GM23338 (cell line): ENCODE results near the gene CBLN4. TPM values are rescaled to one million over a fixed set of nuclear protein-coding genes. Genes with fewer than 3 reads are reported as not detected.

ENCODE experiments used
- ATAC-seq: fragments of 200-7000 bp; cut with Tn5 transposase; 3 replicates; pipeline ENCODE4 v1.9.1; 2020
- DNase-seq: peaks from one replicate; pipeline ENCODE4 v3.0.0-alpha.2; 2015; ENCODE audit warnings: low spot score
- H2AFZ ChIP-seq: fragments of 200-600 bp; sonication (generic); 2 replicates; pipeline ENCODE4 v1.8.0; 2016; ENCODE audit warnings: antibody characterized with exemption, mild to moderate bottlenecking, moderate library complexity
- H3F3A ChIP-seq: fragments of 200-600 bp; sonication (generic); replicated peaks from 2 replicates; pipeline ENCODE4 v1.8.0; 2017; ENCODE audit warnings: antibody characterized with exemption, mixed run types, low read depth
- H3K27ac ChIP-seq: fragments of 200-600 bp; sonication (generic); 2 replicates; pipeline ENCODE4 v1.6.1; 2016; ENCODE audit warnings: low read depth
- H3K27me3 ChIP-seq: fragments of 200-600 bp; sonication (generic); 2 replicates; pipeline ENCODE4 v1.8.0; 2016; ENCODE audit warnings: mild to moderate bottlenecking, mixed run types, moderate library complexity; ENCODE audit not compliant: insufficient read depth
- H3K36me3 ChIP-seq: fragments of 200-600 bp; sonication (generic); 2 replicates; pipeline ENCODE4 v1.8.0; 2016; ENCODE audit warnings: mild to moderate bottlenecking; ENCODE audit not compliant: insufficient read depth
- H3K4me1 ChIP-seq: fragments of 200-600 bp; sonication (generic); 2 replicates; pipeline ENCODE4 v1.8.0; 2016; ENCODE audit warnings: mild to moderate bottlenecking, moderate library complexity; ENCODE audit not compliant: insufficient read depth
- H3K4me2 ChIP-seq: fragments of 200-600 bp; sonication (generic); 2 replicates; pipeline ENCODE4 v1.7.1; 2017; ENCODE audit warnings: mixed run types
- H3K4me3 ChIP-seq: fragments of 200-600 bp; sonication (generic); 2 replicates; pipeline ENCODE4 v1.6.1; 2016; ENCODE audit warnings: mixed run types
- H3K79me2 ChIP-seq: fragments of 200-600 bp; sonication (generic); replicated peaks from 2 replicates; pipeline ENCODE4 v1.8.0; 2017; ENCODE audit warnings: mild to moderate bottlenecking; ENCODE audit not compliant: insufficient read depth
- H3K9me2 ChIP-seq: fragments of 200-600 bp; sonication (generic); 2 replicates; pipeline ENCODE4 v1.8.0; 2017; ENCODE audit not compliant: insufficient read depth
- H4K20me1 ChIP-seq: fragments of 200-600 bp; sonication (generic); replicated peaks from 2 replicates; pipeline ENCODE4 v1.8.0; 2017; ENCODE audit warnings: mild to moderate bottlenecking; ENCODE audit not compliant: insufficient read depth
- H3K27ac Mint-ChIP-seq: 2 replicates; pipeline ENCODE4 v1.8.0; 2020; ENCODE audit warnings: inconsistent platforms, mild to moderate bottlenecking, moderate library complexity, mixed read lengths
- H3K27me3 Mint-ChIP-seq: 3 replicates; pipeline ENCODE4 v1.8.0; 2022; ENCODE audit warnings: low read depth, mild to moderate bottlenecking, moderate library complexity, mixed read lengths, inconsistent platforms; ENCODE audit not compliant: insufficient read depth, poor library complexity
- H3K36me3 Mint-ChIP-seq: 3 replicates; pipeline ENCODE4 v1.8.0; 2021; ENCODE audit warnings: low read depth, mild to moderate bottlenecking, inconsistent platforms, moderate library complexity, mixed read lengths
- H3K4me1 Mint-ChIP-seq: 3 replicates; pipeline ENCODE4 v1.8.0; 2020; ENCODE audit warnings: mild to moderate bottlenecking, inconsistent platforms, mixed read lengths
- H3K4me3 Mint-ChIP-seq: 3 replicates; pipeline ENCODE4 v1.8.0; 2021; ENCODE audit warnings: moderate library complexity, mild to moderate bottlenecking, inconsistent platforms, mixed read lengths
- H3K9me3 Mint-ChIP-seq: 3 replicates; pipeline ENCODE4 v1.8.0; 2020; ENCODE audit warnings: moderate library complexity, mild to moderate bottlenecking, inconsistent platforms, mixed read lengths
- CTCF ChIP-seq, 2 experiments: fragments of 200-600 bp in 1 of 2; sonication (generic) in 1 of 2; conservative IDR thresholded peaks; 2 replicates each; pipeline versions ENCODE4 v1.5.1 to v1.6.1; 2016 to 2017; ENCODE audit warnings: antibody characterized with exemption in 2 of 2, low read depth in 2 of 2, mild to moderate bottlenecking in 2 of 2, moderate library complexity in 1 of 2
- ETS1 ChIP-seq: IDR thresholded peaks from 2 replicates; pipeline ENCODE4 v1.6.1; 2016; ENCODE audit warnings: antibody characterized with exemption
- EZH2 ChIP-seq: fragments of 200-600 bp; sonication (generic); IDR thresholded peaks from one replicate; pipeline ENCODE4 v1.8.0; 2017; ENCODE audit warnings: antibody characterized with exemption, mild to moderate bottlenecking, low read depth; ENCODE audit not compliant: unreplicated experiment
- EZH2phosphoT487 ChIP-seq: fragments of 200-600 bp; sonication (generic); IDR thresholded peaks from one replicate; pipeline ENCODE4 v1.8.1; 2018; ENCODE audit warnings: antibody characterized with exemption; ENCODE audit not compliant: unreplicated experiment
- JUNB ChIP-seq: IDR thresholded peaks from one replicate; pipeline ENCODE4 v1.6.1; 2016; ENCODE audit warnings: antibody characterized with exemption; ENCODE audit not compliant: unreplicated experiment
- NANOG ChIP-seq: IDR thresholded peaks from 2 replicates; pipeline ENCODE4 v1.6.1; 2016; ENCODE audit warnings: antibody characterized with exemption, borderline replicate concordance
- POLR2AphosphoS5 ChIP-seq: IDR thresholded peaks from 2 replicates; pipeline ENCODE4 v1.6.1; 2016; ENCODE audit warnings: antibody characterized with exemption, low read depth
- ZNF114 ChIP-seq: fragments of 250-450 bp; sonication (Bioruptor Pico); IDR thresholded peaks from 2 replicates; pipeline ENCODE4 v1.5.0; 2020; ENCODE audit warnings: mild to moderate bottlenecking, moderate library complexity
- polyA plus RNA-seq: library from polyadenylated mRNA; unstranded; fragments of >200 nt; fragmentation: Nextera tagmentation; extraction: Ambion mirVana; gene quantifications from 2 replicates; pipeline ENCODE4 v1.2.1, GENCODE V29; 2016
- total RNA-seq: library from RNA; depleted of rRNA; stranded (reverse); fragments of >200 nt; shearing (Covaris generic); gene quantifications from 2 replicates; pipeline ENCODE4 v1.2.3, GENCODE V29; 2014
- TF ChIP-seq, protein P1 (sequence below): IDR thresholded peaks from one replicate; pipeline ENCODE4 v1.6.1; 2018; ENCODE audit warnings: antibody characterized with exemption; ENCODE audit not compliant: unreplicated experiment

Gene CBLN4
- total and polyA plus RNA-seq, 2 experiments from 2014 or later = not detected

DNA sequence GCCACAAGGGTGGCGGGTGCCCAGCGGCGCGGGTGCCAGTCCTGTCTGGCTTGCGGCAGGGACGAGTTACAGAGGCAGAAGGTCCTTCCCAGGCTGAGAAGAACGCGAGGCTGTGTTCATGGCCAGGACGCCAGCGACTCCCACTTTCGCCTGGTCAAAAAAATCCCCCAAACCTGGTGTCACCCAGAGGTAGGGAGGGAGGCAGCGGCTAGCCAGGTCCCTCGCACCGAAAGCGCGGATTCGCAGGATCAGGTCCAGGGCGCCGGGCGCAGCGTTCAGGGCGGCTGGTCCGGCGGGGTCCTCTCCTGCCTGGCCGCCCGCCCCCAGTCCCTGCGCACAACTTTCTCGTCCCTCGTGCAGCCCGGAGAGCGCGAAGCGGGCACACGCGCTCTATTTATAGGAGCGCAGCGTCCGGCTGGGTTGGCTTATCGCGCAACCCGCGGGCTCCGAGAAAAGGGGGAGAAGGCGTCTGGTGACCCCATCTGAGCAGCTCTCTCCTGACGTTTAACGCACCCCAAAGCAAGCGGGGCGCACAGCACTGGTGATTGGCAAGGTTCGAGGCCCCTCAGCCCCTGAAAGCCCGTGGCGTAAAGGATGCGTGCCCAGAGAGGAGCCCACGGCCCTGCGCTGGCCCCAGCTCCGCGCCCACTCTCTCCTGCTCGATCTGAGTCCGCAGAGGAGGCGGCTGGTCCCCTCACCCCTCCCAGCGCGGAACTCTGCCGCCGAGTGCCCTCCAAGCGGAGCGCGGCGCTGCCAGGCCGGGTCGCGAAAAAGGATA, 519 bp downstream of the CBLN4 start:
- TF ChIP-seq EZH2phosphoT487 (no peak), EZH2 (no peak), NANOG (no peak)
- H3K4me3 Mint-ChIP-seq = no peak overlapping the region
- H3K36me3 Mint-ChIP-seq = peaks cover 41% of the 10 kb centered on the region
- no peak for ATAC-seq
- H3K9me3 Mint-ChIP-seq = peaks cover 92% of the 10 kb centered on the region
- H3K79me2 ChIP-seq = no peaks in the 10 kb centered on the region
- H2AFZ ChIP-seq = no peak overlapping the region
- no peaks in the 10 kb centered on the region for H3K9me2 ChIP-seq
- no peak overlapping the region for H3K4me3 ChIP-seq
- no peaks in the 10 kb centered on the region for H4K20me1 ChIP-seq
- H3F3A ChIP-seq = no peaks in the 10 kb centered on the region
- no peak for DNase-seq
- peaks cover 10% of the 10 kb centered on the region for H3K36me3 ChIP-seq
- H3K4me1 Mint-ChIP-seq = no peaks in the 10 kb centered on the region
- no peaks in the 10 kb centered on the region for H3K4me1 ChIP-seq
- no peaks in the 10 kb centered on the region for H3K27me3 ChIP-seq
- H3K27me3 Mint-ChIP-seq = no peaks in the 10 kb centered on the region
- H3K27ac ChIP-seq = no peak overlapping the region
- H3K4me2 ChIP-seq = no peak overlapping the region
- no peak overlapping the region for H3K27ac Mint-ChIP-seq

- Histone ChIP-seq H3K9me2 (no peaks in the 10 kb centered on the region), H4K20me1 (no peaks in the 10 kb centered on the region), H3K27me3 (no peaks in the 10 kb centered on the region), H3K79me2 (no peaks in the 10 kb centered on the region), H3F3A (no peaks in the 10 kb centered on the region), H3K4me2 (no peak overlapping the region), H3K27ac (no peak overlapping the region), H2AFZ (no peak overlapping the region), H3K4me1 (no peaks in the 10 kb centered on the region), H3K4me3 (no peak overlapping the region), H3K36me3 (peaks cover 5% of the 10 kb centered on the region)
- no peaks in the 10 kb centered on the region for H3K27me3 Mint-ChIP-seq
- peaks cover 92% of the 10 kb centered on the region for H3K9me3 Mint-ChIP-seq
- H3K36me3 Mint-ChIP-seq = peaks cover 36% of the 10 kb centered on the region
- no peaks in the 10 kb centered on the region for H3K4me1 Mint-ChIP-seq
- DNase-seq (no peak), ATAC-seq (no peak)
- H3K4me3 Mint-ChIP-seq = no peak overlapping the region
- H3K27ac Mint-ChIP-seq = no peak overlapping the region
- no peak for TF ChIP-seq NANOG
- no peak for TF ChIP-seq JUNB
- TF ChIP-seq ETS1 = no peak
- no peak for TF ChIP-seq CTCF (conservative IDR thresholded peaks at IDR 0.05; ENCODE audit: low read depth in 2 of 2)
- no peak for TF ChIP-seq ZNF114 (CRISPR knock-in tag)
- TF ChIP-seq EZH2 = no peak
- TF ChIP-seq, protein P1, sequence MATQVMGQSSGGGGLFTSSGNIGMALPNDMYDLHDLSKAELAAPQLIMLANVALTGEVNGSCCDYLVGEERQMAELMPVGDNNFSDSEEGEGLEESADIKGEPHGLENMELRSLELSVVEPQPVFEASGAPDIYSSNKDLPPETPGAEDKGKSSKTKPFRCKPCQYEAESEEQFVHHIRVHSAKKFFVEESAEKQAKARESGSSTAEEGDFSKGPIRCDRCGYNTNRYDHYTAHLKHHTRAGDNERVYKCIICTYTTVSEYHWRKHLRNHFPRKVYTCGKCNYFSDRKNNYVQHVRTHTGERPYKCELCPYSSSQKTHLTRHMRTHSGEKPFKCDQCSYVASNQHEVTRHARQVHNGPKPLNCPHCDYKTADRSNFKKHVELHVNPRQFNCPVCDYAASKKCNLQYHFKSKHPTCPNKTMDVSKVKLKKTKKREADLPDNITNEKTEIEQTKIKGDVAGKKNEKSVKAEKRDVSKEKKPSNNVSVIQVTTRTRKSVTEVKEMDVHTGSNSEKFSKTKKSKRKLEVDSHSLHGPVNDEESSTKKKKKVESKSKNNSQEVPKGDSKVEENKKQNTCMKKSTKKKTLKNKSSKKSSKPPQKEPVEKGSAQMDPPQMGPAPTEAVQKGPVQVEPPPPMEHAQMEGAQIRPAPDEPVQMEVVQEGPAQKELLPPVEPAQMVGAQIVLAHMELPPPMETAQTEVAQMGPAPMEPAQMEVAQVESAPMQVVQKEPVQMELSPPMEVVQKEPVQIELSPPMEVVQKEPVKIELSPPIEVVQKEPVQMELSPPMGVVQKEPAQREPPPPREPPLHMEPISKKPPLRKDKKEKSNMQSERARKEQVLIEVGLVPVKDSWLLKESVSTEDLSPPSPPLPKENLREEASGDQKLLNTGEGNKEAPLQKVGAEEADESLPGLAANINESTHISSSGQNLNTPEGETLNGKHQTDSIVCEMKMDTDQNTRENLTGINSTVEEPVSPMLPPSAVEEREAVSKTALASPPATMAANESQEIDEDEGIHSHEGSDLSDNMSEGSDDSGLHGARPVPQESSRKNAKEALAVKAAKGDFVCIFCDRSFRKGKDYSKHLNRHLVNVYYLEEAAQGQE = no peak
- TF ChIP-seq POLR2AphosphoS5 = no peak
These were observed 1.3 kb downstream of the CBLN4 start for GRCh38 chr20:56004007-56004406.
